SK-N-SH treated with all-trans-retinoic acid at 6 μM for 48 hours (cell line): ENCODE measurements around the gene B3GALNT2.

Experiments
- ARNTL ChIP-seq: fragments of 450-650 bp; formaldehyde crosslinking; IDR thresholded peaks from 2 replicates; pipeline ENCODE4 v1.5.0; 2020; ENCODE audit warnings: low read depth, mild to moderate bottlenecking, moderate library complexity, borderline replicate concordance
- PATZ1 ChIP-seq: fragments of 250-450 bp; sonication (Bioruptor Pico); IDR thresholded peaks from 2 replicates; pipeline ENCODE4 v1.8.0; 2020; ENCODE audit warnings: mild to moderate bottlenecking, moderate library complexity, borderline replicate concordance
- RARB ChIP-seq: fragments of 250-450 bp; sonication (Bioruptor Pico); IDR thresholded peaks from 2 replicates; pipeline ENCODE4 v1.8.0; 2021; ENCODE audit warnings: mild to moderate bottlenecking, moderate library complexity
- ZC3H10 ChIP-seq: fragments of 250-450 bp; sonication (Bioruptor Pico); IDR thresholded peaks from 2 replicates; pipeline ENCODE4 v1.5.1; 2021; ENCODE audit warnings: mild to moderate bottlenecking, moderate library complexity
- ZFP30 ChIP-seq: fragments of 450-650 bp; formaldehyde crosslinking; IDR thresholded peaks from 2 replicates; pipeline ENCODE4 v1.5.0; 2022; ENCODE audit warnings: mild to moderate bottlenecking, moderate library complexity

- no peak for TF ChIP-seq ARNTL (CRISPR knock-in tag)
- no peak for TF ChIP-seq PATZ1 (CRISPR knock-in tag)
- TF ChIP-seq RARB (CRISPR knock-in tag): no peak
- TF ChIP-seq ZFP30 (CRISPR knock-in tag): no peak
- TF ChIP-seq ZC3H10: no peak
These were observed 95.7 kb downstream of the B3GALNT2 start for GRCh38 chr1:235408503-235408960.
